ENCODE measurements around the gene SLIT1.
A peak's percentile ranks its signal among the peaks of the same experiment; 100 is the strongest.

SLIT1 gene

GRCh38 chr10:97078261-97078937 is 107.4 kb downstream of the SLIT1 start:
- DNase-seq: no peak

- no peak for DNase-seq
Measured at GRCh38 chr10:97076781-97077180, 109.0 kb downstream of the SLIT1 start.

- DNase-seq: no peak
Measured at GRCh38 chr10:97075961-97076525, 109.7 kb downstream of the SLIT1 start.

- DNase-seq: no peak
Measured at GRCh38 chr10:97075421-97075820, 110.3 kb downstream of the SLIT1 start.

- DNase-seq: no peak
Measured at GRCh38 chr10:97074256-97075145, 111.3 kb downstream of the SLIT1 start.

- peak; percentile 83 for DNase-seq
Measured at GRCh38 chr10:97072851-97073665, 112.7 kb downstream of the SLIT1 start.

- DNase-seq: no peak
Measured at GRCh38 chr10:97071496-97071895, 114.3 kb downstream of the SLIT1 start.

- peak; percentile 90 for DNase-seq
Measured at GRCh38 chr10:97069576-97070362, 116.0 kb downstream of the SLIT1 start.

- DNase-seq: no peak
Measured at GRCh38 chr10:97069026-97069425, 116.7 kb downstream of the SLIT1 start.

- DNase-seq: peak; percentile 17
Measured at GRCh38 chr10:97067716-97068391, 117.9 kb downstream of the SLIT1 start.

- no peak for DNase-seq
Measured at GRCh38 chr10:97066877-97067555, 118.7 kb downstream of the SLIT1 start.

- no peak for DNase-seq
Measured at GRCh38 chr10:97065686-97066660, 119.8 kb downstream of the SLIT1 start.

- DNase-seq: no peak
Measured at GRCh38 chr10:97065128-97065527, 120.6 kb downstream of the SLIT1 start.

- no peak for DNase-seq
Measured at GRCh38 chr10:97063983-97064837, 121.5 kb downstream of the SLIT1 start.

GRCh38 chr10:97063271-97063982 is 122.3 kb downstream of the SLIT1 start:
- DNase-seq: no peak

- no peak for DNase-seq
Measured at GRCh38 chr10:97062456-97062855, 123.3 kb downstream of the SLIT1 start.

- DNase-seq: no peak
Measured at GRCh38 chr10:97062046-97062445, 123.7 kb downstream of the SLIT1 start.

GRCh38 chr10:97061423-97061822 is 124.3 kb downstream of the SLIT1 start:
- no peak for DNase-seq

Measured in DMS53 (cell line).